Natural killer cell treated with Interleukin-12 subunit alpha and Interleukin-12 subunit beta and Interleukin-15 and Interleukin-18, amount 100 ng/mL, for 72 hours (primary cell): ENCODE measurements around the gene TAS2R31. TPM values are rescaled to one million over a fixed set of nuclear protein-coding genes. Genes with fewer than 3 reads are reported as not detected.
"Not testable (repeated sequence)": the region's sequence is repeated elsewhere in the genome, so short reads cannot be mapped to it uniquely, and the experiment has no call there.

Experiments used
- ATAC-seq, 2 donors: fragments of 150-1000 bp; cut with Tn5 transposase in 1 of 2; sonication (Bioruptor Pico), chemical (Tn5 transposase) in 1 of 2; 2 replicates each; pipeline ENCODE4 v1.10.0; 2021
- DNase-seq: peaks from one replicate; pipeline ENCODE4 v3.0.0; 2022; ENCODE audit warnings: low spot score
- H3K27ac Mint-ChIP-seq, 2 donors: 1 replicate in 1 of 2; 2 replicates in 1 of 2; pipeline ENCODE4 v1.8.0; 2022; ENCODE audit warnings: mixed read lengths in 2 of 2, mild to moderate bottlenecking in 1 of 2, moderate library complexity in 1 of 2
- H3K27me3 Mint-ChIP-seq, 2 donors: 1 replicate in 1 of 2; 2 replicates in 1 of 2; pipeline ENCODE4 v1.8.0; 2022; ENCODE audit warnings: mixed read lengths in 2 of 2
- H3K36me3 Mint-ChIP-seq: one replicate; pipeline ENCODE4 v1.8.0; 2022; ENCODE audit warnings: mixed read lengths
- H3K4me1 Mint-ChIP-seq, 2 donors: 1 replicate in 1 of 2; 2 replicates in 1 of 2; pipeline ENCODE4 v1.8.0; 2022; ENCODE audit warnings: low read depth in 2 of 2, mixed read lengths in 2 of 2, mild to moderate bottlenecking in 1 of 2
- H3K4me3 Mint-ChIP-seq: one replicate; pipeline ENCODE4 v1.8.0; 2022; ENCODE audit warnings: mixed read lengths
- H3K9me3 Mint-ChIP-seq: 2 replicates; pipeline ENCODE4 v1.8.0; 2022; ENCODE audit warnings: mixed read lengths
- total RNA-seq, 2 donors: library from RNA; stranded (reverse); gene quantifications; one replicate each; pipeline ENCODE4 v1.2.3, GENCODE V29; 2022

TAS2R31 gene
- total RNA-seq, 2 donors from 2014 or later = 4.8 to 11.4 TPM

DNA sequence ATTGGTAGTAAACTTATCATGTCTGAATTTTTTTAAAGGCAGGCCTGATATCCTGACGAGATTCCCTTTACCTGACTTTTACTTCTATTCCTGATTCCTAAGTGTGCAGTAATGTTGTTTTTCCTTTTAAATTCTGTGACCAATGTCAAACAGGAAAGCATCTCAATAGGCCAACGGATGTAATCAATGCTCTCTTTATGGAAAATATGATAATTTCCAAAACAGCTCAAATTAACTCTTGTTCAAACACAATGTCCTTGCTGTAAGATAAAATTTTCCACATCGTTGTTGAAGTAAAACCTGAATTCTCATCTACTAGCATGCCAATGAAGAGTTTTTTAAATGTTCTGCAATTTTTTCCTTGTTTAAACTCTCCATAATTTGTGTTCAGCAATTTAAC, 8.0 kb upstream of the TAS2R31 start:
- no peak overlapping the region for H3K4me3 Mint-ChIP-seq
- no peaks in the 10 kb centered on the region for H3K27me3 Mint-ChIP-seq
- ATAC-seq (no peak), DNase-seq (no peak)
- H3K4me1 Mint-ChIP-seq = peaks cover 0 to 15% of the 10 kb centered on the region in 2 donors
- peaks cover 7% of the 10 kb centered on the region for H3K36me3 Mint-ChIP-seq
- no peaks in the 10 kb centered on the region for H3K9me3 Mint-ChIP-seq
- H3K27ac Mint-ChIP-seq = no peak overlapping the region

DNA sequence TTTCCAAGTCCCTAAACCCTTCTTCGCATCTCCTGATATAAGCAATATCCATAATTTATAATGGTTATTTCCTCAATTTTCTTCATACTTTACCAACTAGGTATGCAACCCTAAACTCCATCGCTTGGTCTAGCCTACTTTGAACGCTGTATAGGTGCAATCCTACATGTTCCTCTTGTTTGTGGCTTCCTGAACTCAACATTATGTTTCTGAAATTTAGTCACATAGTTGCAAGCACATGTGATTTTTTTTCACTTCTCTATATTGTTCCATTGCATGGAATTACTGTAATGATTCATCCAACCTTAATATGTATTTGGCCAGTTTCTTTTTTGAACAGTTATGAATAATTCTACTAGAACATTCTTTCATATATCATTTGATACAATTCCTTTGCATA, 2.8 kb upstream of the TAS2R31 start:
- H3K27ac Mint-ChIP-seq, H3K4me3 Mint-ChIP-seq, H3K4me1 Mint-ChIP-seq, H3K9me3 Mint-ChIP-seq, H3K36me3 Mint-ChIP-seq, DNase-seq, H3K27me3 Mint-ChIP-seq: not testable (repeated sequence)
- ATAC-seq = peak in 1 of 2 donors; percentile 61

DNA sequence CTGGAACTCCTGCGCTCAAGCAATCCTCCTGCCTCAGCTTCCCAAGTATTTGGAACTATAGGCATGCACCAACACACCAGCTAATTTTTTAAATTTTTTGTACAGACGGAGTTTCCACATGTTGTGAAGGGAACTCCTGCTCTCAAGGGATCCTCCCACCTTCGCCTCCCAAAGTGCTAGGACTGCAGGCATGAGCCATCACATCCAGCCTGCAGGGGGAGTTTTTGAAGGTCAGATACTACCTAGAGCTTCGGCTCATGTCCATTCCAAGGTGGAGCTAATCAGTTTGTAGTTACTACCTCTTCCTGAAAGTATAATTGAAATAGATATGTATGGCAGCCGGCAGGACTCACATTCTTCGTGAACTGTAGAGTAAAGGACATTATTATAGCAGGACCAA, 5.1 kb downstream of the TAS2R31 start:
- Mint-ChIP-seq H3K4me3 (no peak overlapping the region), H3K27ac (no peak overlapping the region), H3K27me3 (no peaks in the 10 kb centered on the region), H3K36me3 (peaks cover 7% of the 10 kb centered on the region), H3K9me3 (no peaks in the 10 kb centered on the region), H3K4me1 (peaks cover 10 to 16% of the 10 kb centered on the region in 2 donors)
- DNase-seq = no peak
- no peak for ATAC-seq

DNA sequence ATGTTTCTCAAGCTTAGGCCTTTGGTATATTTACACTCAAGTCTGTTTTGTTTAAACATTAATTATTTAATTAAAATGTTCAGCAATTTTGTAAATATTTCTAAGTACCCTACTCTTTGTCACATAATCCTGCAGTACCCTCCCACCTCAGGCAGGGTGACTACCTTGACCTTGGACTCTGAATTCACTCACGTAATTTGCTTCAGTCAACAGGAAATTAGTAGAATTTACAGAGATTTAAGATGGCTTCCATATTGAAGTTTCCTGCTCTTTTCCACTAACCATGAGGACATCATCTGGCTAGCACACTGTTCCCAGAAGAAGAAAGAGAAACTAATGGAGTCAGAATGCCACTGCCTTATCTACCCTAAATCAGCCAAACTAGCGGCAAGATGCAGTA, 7.8 kb downstream of the TAS2R31 start:
- Mint-ChIP-seq H3K36me3 (peaks cover 7% of the 10 kb centered on the region), H3K9me3 (no peaks in the 10 kb centered on the region), H3K4me1 (peaks cover 10 to 11% of the 10 kb centered on the region in 2 donors), H3K27ac (no peak overlapping the region), H3K4me3 (no peak overlapping the region), H3K27me3 (no peaks in the 10 kb centered on the region)
- ATAC-seq = no peak
- DNase-seq = no peak

DNA sequence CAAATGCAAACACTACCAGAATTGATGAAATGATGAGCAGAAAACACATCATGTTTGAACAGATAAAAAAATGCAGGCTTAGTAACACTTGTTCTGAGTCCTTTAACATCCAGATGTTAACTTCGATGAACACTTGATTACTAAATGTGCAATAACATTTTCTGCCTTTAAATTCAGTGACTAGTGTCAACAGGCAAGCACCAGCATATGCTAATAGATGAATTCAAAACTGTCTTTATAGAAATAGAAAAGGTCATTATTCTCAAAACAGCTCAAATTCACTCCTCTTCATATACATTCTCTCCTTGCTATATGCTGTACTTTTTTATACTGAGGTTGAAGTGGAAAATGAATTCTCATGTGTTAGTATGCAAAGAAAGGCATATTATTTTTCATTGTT, 8.7 kb downstream of the TAS2R31 start, which contains the start of gene TAS2R19:
Gene TAS2R19 (minus strand): TSS at position 101 of the 400 bp plus-strand sequence. CDS start 49 bp downstream, at position 52.
- H3K9me3 Mint-ChIP-seq = no peaks in the 10 kb centered on the region
- peaks cover 7% of the 10 kb centered on the region for H3K36me3 Mint-ChIP-seq
- H3K27me3 Mint-ChIP-seq = no peaks in the 10 kb centered on the region
- H3K4me1 Mint-ChIP-seq = peaks cover 10 to 11% of the 10 kb centered on the region in 2 donors
- no peak for ATAC-seq
- DNase-seq = no peak
- H3K4me3 Mint-ChIP-seq = no peak within 1 kb of the TSS
- H3K27ac Mint-ChIP-seq = no peak within 1 kb of the TSS

DNA sequence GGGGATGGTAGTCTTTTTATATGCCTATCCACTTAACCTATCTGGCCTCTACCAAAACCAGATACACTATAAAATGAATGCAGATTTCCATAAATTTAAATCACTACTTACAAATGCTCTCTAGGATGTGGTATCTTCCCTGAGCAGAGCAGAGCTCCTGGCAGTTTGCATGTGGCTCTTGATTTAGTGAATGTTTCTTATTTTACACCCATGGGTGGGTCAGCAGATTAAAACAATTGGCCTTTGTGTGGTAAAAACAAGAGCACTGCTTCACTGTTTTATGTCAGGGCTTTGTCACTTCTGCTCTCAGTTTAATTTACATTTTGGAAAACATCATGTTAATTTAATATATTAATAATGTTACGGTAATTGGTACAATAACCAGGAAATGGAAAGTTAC, 14.3 kb downstream of the TAS2R31 start:
- no peaks in the 10 kb centered on the region for H3K36me3 Mint-ChIP-seq
- peaks cover 5 to 11% of the 10 kb centered on the region in 2 donors for H3K4me1 Mint-ChIP-seq
- ATAC-seq (no peak), DNase-seq (no peak)
- no peak overlapping the region for H3K27ac Mint-ChIP-seq
- H3K4me3 Mint-ChIP-seq = no peak overlapping the region
- no peaks in the 10 kb centered on the region for H3K9me3 Mint-ChIP-seq
- no peaks in the 10 kb centered on the region for H3K27me3 Mint-ChIP-seq

DNA sequence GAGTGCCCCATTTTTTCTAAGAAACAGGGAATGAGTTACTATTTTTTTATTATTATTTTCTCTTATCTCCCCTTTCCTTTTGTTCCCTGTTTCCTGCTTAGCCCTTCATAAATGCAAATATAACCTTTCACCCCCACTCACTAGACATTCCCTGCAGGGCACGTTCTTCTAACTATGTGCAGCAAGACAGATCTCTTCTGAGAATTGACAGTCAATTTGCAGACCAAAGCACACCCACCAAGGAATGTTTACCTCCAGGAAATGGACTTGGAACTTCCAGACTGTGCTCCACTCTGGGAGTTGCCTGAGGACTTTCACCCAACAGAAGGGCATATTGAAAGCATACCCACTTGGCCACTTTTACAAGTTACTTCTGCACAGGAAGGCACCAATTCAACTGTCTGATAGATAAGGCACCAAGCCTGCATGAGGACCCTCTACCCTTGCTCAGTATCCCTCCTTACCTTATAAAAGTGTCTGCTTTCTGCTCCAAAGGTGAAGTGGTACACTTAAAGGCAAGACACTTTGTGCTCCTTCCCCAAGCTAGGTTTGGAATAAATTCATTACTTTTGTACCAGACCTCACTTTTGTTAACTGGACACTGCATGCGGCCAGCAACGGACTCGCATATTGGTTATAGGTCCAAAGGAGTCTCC, 15.3 kb downstream of the TAS2R31 start:
- no peaks in the 10 kb centered on the region for H3K27me3 Mint-ChIP-seq
- no peak overlapping the region for H3K27ac Mint-ChIP-seq
- peaks cover 0 to 6% of the 10 kb centered on the region in 2 donors for H3K4me1 Mint-ChIP-seq
- H3K36me3 Mint-ChIP-seq = no peaks in the 10 kb centered on the region
- H3K9me3 Mint-ChIP-seq = no peaks in the 10 kb centered on the region
- ATAC-seq = no peak
- no peak for DNase-seq
- H3K4me3 Mint-ChIP-seq = no peak overlapping the region

DNA sequence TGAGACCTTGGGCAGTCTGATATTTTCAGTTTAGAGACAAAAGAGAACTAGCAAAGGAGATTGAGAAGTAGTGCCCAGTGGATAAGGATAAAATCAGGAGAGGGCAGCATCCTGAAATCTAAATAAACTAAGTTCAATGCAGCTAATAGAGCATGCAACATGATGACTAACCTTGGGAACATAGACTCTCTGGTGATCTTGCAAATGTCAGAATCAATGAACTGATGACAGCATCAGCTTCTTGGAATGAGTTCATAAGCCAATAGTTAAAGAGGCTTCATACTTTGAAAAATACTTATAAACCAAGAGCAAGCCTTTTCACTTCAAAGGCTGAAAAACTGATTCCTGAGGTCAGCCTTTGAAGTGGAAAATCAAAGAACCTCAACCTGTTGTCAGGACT, 17.0 kb downstream of the TAS2R31 start:
- Mint-ChIP-seq H3K36me3 (no peaks in the 10 kb centered on the region), H3K4me3 (no peak overlapping the region), H3K27ac (no peak overlapping the region), H3K4me1 (peaks cover 0 to 6% of the 10 kb centered on the region in 2 donors), H3K9me3 (no peaks in the 10 kb centered on the region), H3K27me3 (no peaks in the 10 kb centered on the region)
- no peak for DNase-seq
- ATAC-seq = no peak

DNA sequence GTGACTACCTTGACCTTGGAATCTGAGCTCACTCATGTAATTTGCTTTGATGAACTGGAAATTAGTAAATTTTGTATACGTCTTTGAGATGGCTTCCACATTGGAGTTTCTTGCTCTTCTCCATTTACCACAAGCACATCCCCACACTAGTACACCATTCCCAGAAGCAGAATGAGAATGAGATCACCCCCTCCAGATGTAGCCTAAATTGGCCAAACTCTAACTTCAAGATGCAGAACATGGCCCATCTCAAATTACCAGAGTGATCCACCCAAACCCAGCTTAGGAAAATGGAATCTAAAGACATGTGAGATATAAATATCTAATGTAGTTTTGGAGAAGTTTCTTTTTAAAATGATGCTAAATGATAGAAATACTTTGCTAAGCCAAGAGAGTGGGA, 23.6 kb downstream of the TAS2R31 start:
- Mint-ChIP-seq H3K36me3 (no peaks in the 10 kb centered on the region), H3K9me3 (no peaks in the 10 kb centered on the region), H3K27ac (no peak overlapping the region), H3K4me1 (no peaks in the 10 kb centered on the region), H3K27me3 (no peaks in the 10 kb centered on the region), H3K4me3 (no peak overlapping the region)
- DNase-seq (no peak), ATAC-seq (no peak)

DNA sequence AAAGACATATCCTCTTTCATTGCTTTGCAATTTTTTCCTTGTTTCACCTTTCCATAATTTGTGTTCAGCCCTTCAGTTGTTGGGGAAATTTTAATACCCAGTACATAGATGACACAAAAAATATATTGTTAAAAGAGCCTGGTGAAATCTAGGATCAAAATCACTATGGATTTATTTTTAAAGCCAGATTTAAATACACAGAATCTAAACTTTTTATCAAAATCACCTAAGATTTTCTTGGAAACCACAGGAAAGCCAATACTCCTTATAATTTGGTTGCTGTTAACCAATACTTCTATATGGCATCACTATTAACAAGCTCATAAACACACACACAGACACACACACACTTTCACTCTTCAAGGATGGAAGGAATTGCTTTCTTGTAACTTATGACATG, 33.0 kb downstream of the TAS2R31 start, which contains the start of gene TAS2R20:
Gene TAS2R20 (minus strand): TSS at position 101 of the 400 bp plus-strand sequence. CDS start 429 bp downstream, outside the sequence.
- Mint-ChIP-seq H3K4me1 (no peaks in the 10 kb centered on the region), H3K27ac (no peak within 1 kb of the TSS), H3K4me3 (no peak within 1 kb of the TSS), H3K27me3 (no peaks in the 10 kb centered on the region), H3K9me3 (no peaks in the 10 kb centered on the region), H3K36me3 (no peaks in the 10 kb centered on the region)
- DNase-seq = no peak
- no peak for ATAC-seq

DNA sequence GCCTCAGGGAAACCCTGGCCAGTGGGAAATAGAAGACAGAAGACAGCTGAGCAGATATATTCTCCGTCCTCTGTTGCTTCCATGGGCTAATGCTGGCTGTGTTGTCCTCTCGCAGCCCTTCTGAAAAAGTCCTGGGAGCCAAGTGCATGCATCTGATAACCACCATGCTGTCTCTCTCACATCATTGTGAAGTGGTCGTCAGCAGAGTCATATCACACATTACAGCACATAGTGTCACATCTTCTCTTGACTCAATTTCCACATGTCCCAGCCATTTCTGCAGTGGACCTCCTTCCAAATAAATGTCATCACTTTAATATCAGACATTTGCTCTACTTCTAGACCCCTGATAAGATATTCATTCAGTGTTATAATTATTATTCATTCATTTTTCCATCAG, 36.9 kb downstream of the TAS2R31 start:
- H3K4me3 Mint-ChIP-seq = no peak overlapping the region
- H3K9me3 Mint-ChIP-seq = no peaks in the 10 kb centered on the region
- H3K27me3 Mint-ChIP-seq = no peaks in the 10 kb centered on the region
- peaks cover 12% of the 10 kb centered on the region for H3K36me3 Mint-ChIP-seq
- no peaks in the 10 kb centered on the region for H3K4me1 Mint-ChIP-seq
- no peak for DNase-seq
- no peak for ATAC-seq
- H3K27ac Mint-ChIP-seq = no peak overlapping the region

DNA sequence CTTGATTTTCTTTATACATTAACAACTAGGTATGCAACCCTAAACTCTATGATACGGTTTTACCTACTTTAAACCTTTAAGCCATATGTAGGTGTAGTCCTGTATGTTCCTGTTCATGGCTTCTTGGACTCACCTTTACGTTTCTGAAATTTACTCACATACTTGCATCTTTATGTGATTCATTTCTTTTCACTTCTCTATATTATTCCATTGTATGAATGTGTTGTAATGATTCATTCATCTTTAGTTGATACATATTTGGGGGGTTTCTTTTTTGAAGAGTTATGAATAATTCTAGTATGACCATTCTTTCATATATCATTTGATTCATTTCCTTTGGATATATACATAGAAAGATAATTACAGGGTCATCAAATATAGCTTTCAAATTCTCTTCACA, 42.1 kb downstream of the TAS2R31 start:
- no peak for ATAC-seq
- H3K4me1 Mint-ChIP-seq = no peaks in the 10 kb centered on the region
- peaks cover 16% of the 10 kb centered on the region for H3K36me3 Mint-ChIP-seq

DNA sequence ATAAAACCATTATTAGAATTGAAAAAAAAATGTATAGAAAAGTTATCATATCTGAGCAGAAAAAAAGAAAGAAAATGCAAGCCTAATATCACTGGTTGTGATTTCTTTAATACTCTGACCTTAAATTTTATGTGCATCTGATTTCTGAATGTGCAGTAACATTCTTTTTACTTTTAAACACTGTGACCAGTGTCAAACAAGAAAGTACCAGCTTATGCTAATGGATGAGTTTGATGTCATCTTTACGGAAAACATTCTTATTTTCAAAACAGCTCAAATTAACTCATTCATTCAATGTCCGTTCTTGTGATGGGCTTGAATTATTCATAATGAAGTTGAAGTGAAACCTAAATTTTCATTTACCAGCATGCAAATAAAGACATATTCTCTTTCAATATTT, 44.4 kb downstream of the TAS2R31 start, which contains the start of gene TAS2R50:
Gene TAS2R50 (minus strand): TSS at position 101 of the 400 bp plus-strand sequence. CDS start 52 bp downstream, at position 49.
- H3K4me3 Mint-ChIP-seq = no peak within 1 kb of the TSS
- ATAC-seq (no peak), DNase-seq (no peak)
- H3K36me3 Mint-ChIP-seq = peaks cover 16% of the 10 kb centered on the region
- H3K4me1 Mint-ChIP-seq = peaks cover 12 to 17% of the 10 kb centered on the region in 2 donors
- H3K27ac Mint-ChIP-seq = no peak within 1 kb of the TSS
- H3K27me3 Mint-ChIP-seq = peaks cover 22% of the 10 kb centered on the region in 2 donors
- H3K9me3 Mint-ChIP-seq = no peaks in the 10 kb centered on the region

More for the DNA sequence above, 42.1 kb downstream of the TAS2R31 start:
- Mint-ChIP-seq H3K27ac (no peak overlapping the region), H3K27me3 (peaks cover 15 to 22% of the 10 kb centered on the region in 2 donors), H3K4me3 (no peak overlapping the region), H3K9me3 (no peaks in the 10 kb centered on the region)
- DNase-seq = no peak

DNA sequence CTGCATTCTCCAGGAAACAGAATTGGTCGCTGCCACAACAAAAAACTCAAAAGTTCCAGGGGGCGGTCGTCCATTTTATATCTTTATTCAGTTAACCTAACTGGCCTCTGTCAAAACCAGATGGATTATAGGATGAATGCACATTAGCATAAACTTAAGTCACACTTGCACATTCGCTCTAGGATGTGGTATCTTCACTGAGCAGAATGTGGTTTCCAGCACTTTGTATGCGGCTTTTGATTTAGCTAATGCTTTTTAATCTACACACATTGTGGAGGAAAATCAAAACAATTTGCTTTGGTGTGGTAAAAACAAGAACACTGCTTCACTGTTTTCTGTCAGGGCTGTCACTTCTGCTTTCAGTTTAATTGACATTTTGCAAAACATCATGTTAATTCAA, 49.0 kb downstream of the TAS2R31 start:
- peak; percentile 89 to 97 for ATAC-seq
- Mint-ChIP-seq H3K36me3 (peaks cover 11% of the 10 kb centered on the region), H3K27ac (no peak overlapping the region), H3K27me3 (peaks cover 41 to 51% of the 10 kb centered on the region in 2 donors), H3K4me3 (peak overlapping the region; percentile 38), H3K9me3 (no peaks in the 10 kb centered on the region), H3K4me1 (peaks cover 28 to 30% of the 10 kb centered on the region in 2 donors)
- DNase-seq = peak; percentile 63
